HG03064 (cell line): ENCODE data around the gene DISP2.

ENCODE experiments used
- ATAC-seq: cut with Tn5 transposase; IDR thresholded peaks from one replicate; pipeline ENCODE4 v1.9.1; 2021; ENCODE audit warnings: low read depth; ENCODE audit not compliant: unreplicated experiment

Gene DISP2

GRCh38 chr15:40357723-40358470 lies at the start of gene DISP2:
DISP2 (plus strand) TSS chr15:40358219; CDS start chr15:40358322, 103 bp downstream.
- ATAC-seq: peak; percentile 70

GRCh38 chr15:40309344-40309862 lies 48.6 kb upstream of the DISP2 start:
- ATAC-seq: no peak

- no peak for ATAC-seq
These were observed 47.7 kb upstream of the DISP2 start for GRCh38 chr15:40310001-40310959.

GRCh38 chr15:40310993-40311392 lies 47.0 kb upstream of the DISP2 start:
- no peak for ATAC-seq

- ATAC-seq: no peak
These were observed 45.5 kb upstream of the DISP2 start for GRCh38 chr15:40312370-40313158.

- ATAC-seq: no peak
These were observed 44.3 kb upstream of the DISP2 start for GRCh38 chr15:40313531-40314398.

GRCh38 chr15:40314723-40315276 lies 43.2 kb upstream of the DISP2 start:
- no peak for ATAC-seq

GRCh38 chr15:40316931-40317330 lies 41.1 kb upstream of the DISP2 start:
- no peak for ATAC-seq

- ATAC-seq: no peak
These were observed 40.4 kb upstream of the DISP2 start for GRCh38 chr15:40317580-40317979.

- no peak for ATAC-seq
These were observed 37.6 kb upstream of the DISP2 start for GRCh38 chr15:40320409-40320808.

GRCh38 chr15:40320931-40321371 lies 37.1 kb upstream of the DISP2 start:
- no peak for ATAC-seq

- no peak for ATAC-seq
These were observed 35.3 kb upstream of the DISP2 start for GRCh38 chr15:40322531-40323238.

- peak; percentile 84 for ATAC-seq
These were observed 34.6 kb upstream of the DISP2 start, which contains the start of gene INAFM2 for GRCh38 chr15:40323239-40323952. INAFM2 (plus strand) TSS chr15:40323692; CDS start chr15:40324056, 364 bp downstream.

- peak; percentile 8 for ATAC-seq
These were observed 33.8 kb upstream of the DISP2 start for GRCh38 chr15:40323953-40324937.

GRCh38 chr15:40325188-40325587 lies 32.8 kb upstream of the DISP2 start:
- ATAC-seq: no peak

GRCh38 chr15:40325700-40326099 lies 32.3 kb upstream of the DISP2 start:
- no peak for ATAC-seq

GRCh38 chr15:40327457-40327856 lies 30.6 kb upstream of the DISP2 start:
- no peak for ATAC-seq
